Central memory CD4-positive, alpha-beta T cell (primary cell): ENCODE results near the gene ASB4.
"Not testable (repeated sequence)": the region's sequence is repeated elsewhere in the genome, so short reads cannot be mapped to it uniquely, and the experiment has no call there.

Experiments
- DNase-seq: peaks from one replicate; pipeline ENCODE4 v3.0.0; 2022

Gene ASB4

GRCh38 chr7:95478272-95479037 is 7.3 kb upstream of the ASB4 start:
- DNase-seq, result no peak

GRCh38 chr7:95479992-95480624 is 5.6 kb upstream of the ASB4 start:
- DNase-seq, result no peak

- no peak for DNase-seq
These were observed 4.2 kb upstream of the ASB4 start for GRCh38 chr7:95481271-95482165.

- no peak for DNase-seq
These were observed 3.3 kb upstream of the ASB4 start for GRCh38 chr7:95482424-95482823.

- DNase-seq, result no peak
These were observed 4.6 kb downstream of the ASB4 start for GRCh38 chr7:95490231-95490762.

- DNase-seq, result no peak
These were observed 5.5 kb downstream of the ASB4 start for GRCh38 chr7:95491201-95491600.

- no peak for DNase-seq
These were observed 6.0 kb downstream of the ASB4 start for GRCh38 chr7:95491634-95492314.

GRCh38 chr7:95493247-95493646 is 7.5 kb downstream of the ASB4 start:
- no peak for DNase-seq

- DNase-seq, result no peak
These were observed 8.1 kb downstream of the ASB4 start for GRCh38 chr7:95493844-95494243.

GRCh38 chr7:95501261-95501832 is 15.6 kb downstream of the ASB4 start:
- no peak for DNase-seq

GRCh38 chr7:95502403-95502802 is 16.7 kb downstream of the ASB4 start:
- no peak for DNase-seq

- DNase-seq, result no peak
These were observed 17.8 kb downstream of the ASB4 start for GRCh38 chr7:95503271-95504131.

GRCh38 chr7:95504132-95504588 is 18.4 kb downstream of the ASB4 start:
- DNase-seq, result not testable (repeated sequence)

GRCh38 chr7:95508780-95509179 is 23.0 kb downstream of the ASB4 start:
- no peak for DNase-seq

GRCh38 chr7:95509199-95509598 is 23.5 kb downstream of the ASB4 start:
- no peak for DNase-seq

- DNase-seq, result peak; percentile 10
These were observed 26.0 kb downstream of the ASB4 start for GRCh38 chr7:95511716-95512260.

GRCh38 chr7:95517458-95517857 is 31.7 kb downstream of the ASB4 start:
- DNase-seq, result no peak

- no peak for DNase-seq
These were observed 32.1 kb downstream of the ASB4 start for GRCh38 chr7:95517870-95518269.

- no peak for DNase-seq
These were observed 34.4 kb downstream of the ASB4 start for GRCh38 chr7:95520136-95520535.

- DNase-seq, result no peak
These were observed 39.8 kb downstream of the ASB4 start for GRCh38 chr7:95525503-95525902.
